PC-9 (cell line): ENCODE results near the gene GTF2IRD1. TPM values are rescaled to one million over a fixed set of nuclear protein-coding genes. Genes with fewer than 3 reads are reported as not detected.
"Not testable (repeated sequence)": the region's sequence is repeated elsewhere in the genome, so short reads cannot be mapped to it uniquely, and the experiment has no call there.

Experiments
- BruUV-seq: library from RNA; stranded (reverse); fragments of 400-500 nt; replicated peaks from 2 replicates; lab custom pipeline; 2021; lab: Mats Ljungman, UMichigan
- CTCF ChIA-PET: fragments of 300-600 bp; sonication (Branson Sonifier 250); formaldehyde crosslinking; loops from one replicate; lab custom pipeline; 2022; ENCODE audit warnings: antibody characterized with exemption; lab: Charles Lee
- POLR2A ChIA-PET: fragments of 300-600 bp; sonication (Branson Sonifier 250); formaldehyde crosslinking; loops from one replicate; lab custom pipeline; 2022; ENCODE audit warnings: antibody characterized with exemption; ENCODE audit not compliant: unreplicated experiment; lab: Charles Lee
- DNase-seq, 2 experiments: peaks; one replicate each; pipeline versions ENCODE4 v3.0.0 to v3.0.0-alpha.2; 2015 to 2022; ENCODE audit warnings: mixed read lengths in 1 of 2
- H2AFZ ChIP-seq: fragments of 200-600 bp; sonication (generic); 2 replicates; pipeline ENCODE4 v1.8.1; 2017; ENCODE audit warnings: antibody characterized with exemption
- H3F3A ChIP-seq: fragments of 200-600 bp; sonication (generic); 2 replicates; pipeline ENCODE4 v1.8.1; 2017; ENCODE audit warnings: antibody characterized with exemption, mild to moderate bottlenecking, low read depth; ENCODE audit not compliant: insufficient read depth
- H3K27ac ChIP-seq: fragments of 200-600 bp; sonication (generic); 2 replicates; pipeline ENCODE4 v1.6.1; 2016; ENCODE audit warnings: mixed run types
- H3K27me3 ChIP-seq: fragments of 200-600 bp; sonication (generic); 2 replicates; pipeline ENCODE4 v1.6.1; 2016; ENCODE audit warnings: low read depth, mixed run types; ENCODE audit not compliant: insufficient read depth
- H3K36me3 ChIP-seq: fragments of 200-600 bp; sonication (generic); 2 replicates; pipeline ENCODE4 v1.6.1; 2016; ENCODE audit warnings: low read depth, mixed run types
- H3K4me1 ChIP-seq: fragments of 200-600 bp; sonication (generic); replicated peaks from 2 replicates; pipeline ENCODE4 v1.6.1; 2016; ENCODE audit warnings: mixed run types; ENCODE audit not compliant: insufficient read depth
- H3K4me2 ChIP-seq: fragments of 200-600 bp; sonication (generic); 2 replicates; pipeline ENCODE4 v1.6.1; 2017; ENCODE audit warnings: mixed run types
- H3K4me3 ChIP-seq: fragments of 200-600 bp; sonication (generic); 2 replicates; pipeline ENCODE4 v1.6.1; 2016; ENCODE audit warnings: mixed run types
- H3K79me2 ChIP-seq: fragments of 200-600 bp; sonication (generic); 2 replicates; pipeline ENCODE4 v1.6.1; 2017; ENCODE audit warnings: low read depth, mixed run types
- H3K9me2 ChIP-seq: fragments of 200-600 bp; sonication (generic); 2 replicates; pipeline ENCODE4 v1.8.1; 2017; ENCODE audit warnings: mild to moderate bottlenecking; ENCODE audit not compliant: insufficient read depth
- H3K9me3 ChIP-seq: fragments of 200-600 bp; sonication (generic); 2 replicates; pipeline ENCODE4 v1.8.1; 2016; ENCODE audit warnings: low read depth; ENCODE audit not compliant: insufficient read depth
- H4K20me1 ChIP-seq: fragments of 200-600 bp; sonication (generic); 2 replicates; pipeline ENCODE4 v1.8.1; 2017; ENCODE audit not compliant: insufficient read depth
- CTCF ChIP-seq: fragments of 200-600 bp; sonication (generic); conservative IDR thresholded peaks from 2 replicates; pipeline ENCODE4 v1.6.1; 2017; ENCODE audit warnings: mixed run types, antibody characterized with exemption, mild to moderate bottlenecking, moderate library complexity
- EZH2 ChIP-seq: fragments of 200-600 bp; sonication (generic); IDR thresholded peaks from 2 replicates; pipeline ENCODE4 v1.8.0; 2017; ENCODE audit warnings: antibody characterized with exemption, low read depth
- intact Hi-C: fragments of 100-400 bp; cut with micrococcal nuclease; formaldehyde crosslinking; loops from one replicate; pipeline ENCODE4 v1.10.0; 2022; ENCODE audit not compliant: unreplicated experiment
- total RNA-seq: library from RNA; stranded (reverse); gene quantifications from 2 replicates; pipeline ENCODE4 v1.2.3, GENCODE V29; 2021

The GTF2IRD1 gene
- total RNA-seq, 1 experiment from 2014 or later: 46.7 TPM

- Histone ChIP-seq H4K20me1 (no peaks in the 10 kb centered on the region), H3K27ac (no peak overlapping the region), H3K4me1 (no peaks in the 10 kb centered on the region), H2AFZ (no peak overlapping the region), H3K4me3 (no peak overlapping the region), H3K9me3 (no peaks in the 10 kb centered on the region), H3F3A (0 out of 2 replicates have a peak, but pooled peaks cover 5% of the 10 kb centered on the region), H3K27me3 (no peaks in the 10 kb centered on the region), H3K4me2 (no peak overlapping the region), H3K79me2 (no peaks in the 10 kb centered on the region), H3K36me3 (no peaks in the 10 kb centered on the region), H3K9me2 (no peaks in the 10 kb centered on the region)
- intact Hi-C loops: no loop called here
- ChIA-PET POLR2A (no interaction called here), CTCF (no interaction called here)
- TF ChIP-seq EZH2: no peak
- no peak for TF ChIP-seq CTCF
- no TSS peak for BruUV-seq
- no peak for DNase-seq
Observed at GRCh38 chr7:74409571-74409970, 44.1 kb upstream of the GTF2IRD1 start.

GRCh38 chr7:74410772-74411171 is 42.9 kb upstream of the GTF2IRD1 start:
- Histone ChIP-seq H3K9me3 (no peaks in the 10 kb centered on the region), H3K36me3 (no peaks in the 10 kb centered on the region), H3K4me2 (no peak overlapping the region), H3K4me1 (no peaks in the 10 kb centered on the region), H3F3A (0 out of 2 replicates have a peak, but pooled peaks cover 5% of the 10 kb centered on the region), H4K20me1 (no peaks in the 10 kb centered on the region), H3K27ac (no peak overlapping the region), H3K79me2 (no peaks in the 10 kb centered on the region), H3K27me3 (no peaks in the 10 kb centered on the region), H3K4me3 (no peak overlapping the region), H3K9me2 (no peaks in the 10 kb centered on the region), H2AFZ (no peak overlapping the region)
- CTCF ChIA-PET: no interaction called here
- BruUV-seq: no TSS peak
- TF ChIP-seq CTCF (no peak), EZH2 (no peak)
- DNase-seq: no peak
- intact Hi-C loops: loop anchor here (10.0 kb wide), 1 partner anchor 64 kb away; no protein-coding TSS in a partner anchor
- POLR2A ChIA-PET: no interaction called here

- H3K36me3 ChIP-seq, H3K27me3 ChIP-seq, BruUV-seq, H3K9me2 ChIP-seq, H3K9me3 ChIP-seq, H3K27ac ChIP-seq, H3F3A ChIP-seq, H3K4me3 ChIP-seq, H3K79me2 ChIP-seq, H3K4me1 ChIP-seq, DNase-seq, H4K20me1 ChIP-seq, H2AFZ ChIP-seq, H3K4me2 ChIP-seq: not testable (repeated sequence)
- ChIA-PET POLR2A (interaction anchor here (0.6 kb wide), 1 partner anchor 370 kb away, joined by 20 read pairs; no protein-coding TSS in a partner anchor), CTCF (interaction anchor here (0.6 kb wide), 1 partner anchor 175 kb away, joined by 4 read pairs; no protein-coding TSS in a partner anchor)
- intact Hi-C loops: loop anchor here (10.0 kb wide), 1 partner anchor 63 kb away; no protein-coding TSS in a partner anchor
Observed at GRCh38 chr7:74411571-74411970, 42.1 kb upstream of the GTF2IRD1 start.

- no peaks in the 10 kb centered on the region for H3K27me3 ChIP-seq
- H3K79me2 ChIP-seq: no peaks in the 10 kb centered on the region
- H3K4me2 ChIP-seq: no peak overlapping the region
- POLR2A ChIA-PET: no interaction called here
- H4K20me1 ChIP-seq: no peaks in the 10 kb centered on the region
- no peak overlapping the region for H2AFZ ChIP-seq
- no peak for DNase-seq
- no peaks in the 10 kb centered on the region for H3K9me2 ChIP-seq
- H3K4me3 ChIP-seq: no peak overlapping the region
- CTCF ChIA-PET: interaction anchor here (0.6 kb wide), 2 partner anchors 168 to 174 kb away, joined by 4 to 15 read pairs; no protein-coding TSS in a partner anchor
- 0 out of 2 replicates have a peak, but pooled peaks cover 5% of the 10 kb centered on the region for H3F3A ChIP-seq
- no peaks in the 10 kb centered on the region for H3K36me3 ChIP-seq
- no TSS peak for BruUV-seq
- intact Hi-C loops: loop anchor here (10.0 kb wide), 1 partner anchor 63 kb away; no protein-coding TSS in a partner anchor
- H3K27ac ChIP-seq: no peak overlapping the region
- no peaks in the 10 kb centered on the region for H3K4me1 ChIP-seq
- no peak for TF ChIP-seq EZH2
- TF ChIP-seq CTCF: no peak
- H3K9me3 ChIP-seq: no peaks in the 10 kb centered on the region
Observed at GRCh38 chr7:74412056-74412455, 41.6 kb upstream of the GTF2IRD1 start.
